ENCODE data around the gene C12orf50. TPM values are rescaled to one million over a fixed set of nuclear protein-coding genes. Genes with fewer than 3 reads are reported as not detected.

The C12orf50 gene
- total and polyA plus RNA-seq, 2 of the 8 experiments (the other 6 are each of a cell fraction or from before 2014, with no cell fraction given) = not detected

DNA sequence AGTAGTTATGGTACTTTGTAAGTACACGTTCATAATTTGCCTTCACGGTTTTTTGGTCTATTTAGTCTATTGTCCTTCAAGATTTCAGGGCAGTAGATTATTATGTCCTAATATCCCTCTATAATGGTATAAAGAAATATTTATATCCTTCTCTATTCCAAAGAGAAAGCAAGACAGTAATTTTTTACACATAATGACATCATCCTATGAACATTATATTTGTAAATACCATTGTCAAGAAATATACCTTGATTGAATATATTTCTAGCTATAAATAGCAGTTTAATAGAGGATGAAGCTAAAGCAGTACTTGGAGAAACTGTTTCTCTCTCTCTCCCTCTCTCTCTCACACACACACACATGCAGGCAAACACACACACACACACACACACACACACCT lies 77.0 kb downstream of the C12orf50 start:
- Histone ChIP-seq H2BK120ac (replicated peaks; ENCODE audit: low read depth, low read length) (no peak overlapping the region), H4K8ac (ENCODE audit: extremely low read depth, insufficient read depth, low read length) (no peak overlapping the region)
- CTCF ChIA-PET (ENCODE audit: partially characterized antibody) = interaction anchor here (0.6 to 2.3 kb wide), 19 partner anchors 9 to 1859 kb away, joined by 3 to 11 read pairs (median 4); no protein-coding TSS in a partner anchor

More for the DNA sequence above, 77.0 kb downstream of the C12orf50 start:
- no peak overlapping the region for H3K4me3 ChIP-seq (ENCODE audit: extremely low read depth in 1 of 4, insufficient read depth in 2 of 4, low read depth in 3 of 4, low read length in 4 of 4)
- H4K5ac ChIP-seq (ENCODE audit: insufficient read length, low read depth, low read length) = no peak overlapping the region
- H2AK5ac ChIP-seq (ENCODE audit: low read depth, low read length) = no peak overlapping the region
- no peaks in the 10 kb centered on the region for H3K79me2 ChIP-seq (ENCODE audit: control insufficient read depth in 1 of 2, insufficient read depth in 2 of 2, low read length in 2 of 2)
- H4K91ac ChIP-seq (replicated peaks; ENCODE audit: insufficient read length, low read length) = no peak overlapping the region
- POLR2A ChIA-PET (ENCODE audit: partially characterized antibody) = interaction anchor here (1.4 kb wide), 1 partner anchor 13 kb away, joined by 4 read pairs; no protein-coding TSS in a partner anchor
- no peak overlapping the region for H3K56ac ChIP-seq (replicated peaks; ENCODE audit: insufficient read length, low read depth, low read length)
- no peak overlapping the region for H2BK20ac ChIP-seq (ENCODE audit: low read length)
- no peak overlapping the region for H2BK12ac ChIP-seq (ENCODE audit: low read depth, low read length)
- TF ChIP-seq SAP30 (IDR thresholded peaks at IDR 0.05; ENCODE audit: insufficient read depth, insufficient replicate concordance, low read length) (no peak), BACH1 (IDR thresholded peaks at IDR 0.05; ENCODE audit: low read length) (no peak), YY1 (IDR thresholded peaks at IDR 0.05; ENCODE audit: low read depth, low read length) (no peak), TEAD4 (IDR thresholded peaks at IDR 0.05; ENCODE audit: low read depth, low read length) (no peak), CREB1 (IDR thresholded peaks at IDR 0.05) (no peak)
- DNase-seq (ENCODE audit: low read depth in 1 of 2, low spot score in 2 of 2) (no peak), FAIRE-seq (no peak)
- H3K4ac ChIP-seq (replicated peaks; ENCODE audit: insufficient read length, low read depth, low read length) = no peak overlapping the region
- H3K79me1 ChIP-seq (ENCODE audit: low read depth, low read length) = no peaks in the 10 kb centered on the region
- H2AFZ ChIP-seq (ENCODE audit: low read length) = no peak overlapping the region
- no peak overlapping the region for H3K18ac ChIP-seq (ENCODE audit: extremely low read depth, low read length)
- no peaks in the 10 kb centered on the region for H3K9me3 ChIP-seq (ENCODE audit: insufficient read depth in 2 of 2, low read depth in 1 of 2, low read length in 1 of 2)
- H2BK15ac ChIP-seq (ENCODE audit: low read length) = no peak overlapping the region
- no peak overlapping the region for H2BK5ac ChIP-seq (ENCODE audit: low read depth, low read length)
- no peaks in the 10 kb centered on the region for H4K20me1 ChIP-seq (replicated peaks in 1 of 2; ENCODE audit: control insufficient read depth in 1 of 2, insufficient read depth in 2 of 2, low read length in 2 of 2)
- H3K27me3 ChIP-seq (replicated peaks in 1 of 4; ENCODE audit: control insufficient read depth in 3 of 4, extremely low read depth in 1 of 4, insufficient read depth in 3 of 4, low read length in 3 of 4) = no peaks in the 10 kb centered on the region
- WGBS, 2 experiments (ENCODE audit: extremely low coverage in 1 of 2, insufficient coverage in 1 of 2, insufficient read length in 1 of 2, insufficient replicate concordance in 2 of 2, low coverage in 1 of 2, low lambda C conversion rate in 2 of 2, missing lambda C conversion rate in 1 of 2) = 94% methylated on average over 2 of the region's 2 CpGs; no CpG with 5 or more reads in 1 of the 2 experiments
- no peaks in the 10 kb centered on the region; the same call in 1 of the 2 replicates for H3K23me2 ChIP-seq (ENCODE audit: low read depth, low read length)
- H3K27ac ChIP-seq (ENCODE audit: low read depth, low read length) = no peak overlapping the region
- no peaks in the 10 kb centered on the region for H3K36me3 ChIP-seq (ENCODE audit: control insufficient read depth in 2 of 4, insufficient read depth in 4 of 4, low read length in 3 of 4)
- no peak overlapping the region for H3K9ac ChIP-seq (replicated peaks in 1 of 4; ENCODE audit: extremely low read depth in 1 of 4, low read depth in 3 of 4, low read length in 3 of 4)
- H3K4me2 ChIP-seq (ENCODE audit: insufficient read depth in 1 of 2, low read depth in 2 of 2, low read length in 2 of 2) = no peak overlapping the region
- H3K14ac ChIP-seq (ENCODE audit: insufficient read length) = no peak overlapping the region
- H3K23ac ChIP-seq (ENCODE audit: insufficient read length) = no peak overlapping the region
- H3K4me1 ChIP-seq (replicated peaks in 1 of 4; ENCODE audit: control insufficient read depth in 3 of 4, insufficient read depth in 4 of 4, low read length in 3 of 4) = no peaks in the 10 kb centered on the region

Measured in H1 (cell line).